Adipose tissue (tissue), 3 donors: ENCODE results near the gene VDAC2. TPM values are rescaled to one million over a fixed set of nuclear protein-coding genes. Genes with fewer than 3 reads are reported as not detected.
A peak's percentile ranks its signal among the peaks of the same experiment; 100 is the strongest.
"Not testable (repeated sequence)": the region's sequence is repeated elsewhere in the genome, so short reads cannot be mapped to it uniquely, and the experiment has no call there.

ENCODE experiments used
- H3K27ac ChIP-seq: one replicate; pipeline ENCODE4 v1.5.1; 2013; ENCODE audit warnings: low read depth, low read length
- WGBS, 3 donors: extraction: QIAGEN DNeasy Blood & Tissue Kit; methylation state at CpG; one replicate each; pipeline ENCODE4 v1.1.7; 2013; 5-methylcytosine and 5-hydroxymethylcytosine counted together
- polyA plus RNA-seq, 3 donors: library from polyadenylated mRNA; stranded (reverse); fragments of 200-250 nt; gene quantifications; one replicate each; pipeline ENCODE4 v1.2.3, GENCODE V29; 2013
- donor health status: healthy with polysubstance abuse.
- donor health status: Bipolar disorder and iron deficiency.
- donor health status: healthy.

The VDAC2 gene, protein sequence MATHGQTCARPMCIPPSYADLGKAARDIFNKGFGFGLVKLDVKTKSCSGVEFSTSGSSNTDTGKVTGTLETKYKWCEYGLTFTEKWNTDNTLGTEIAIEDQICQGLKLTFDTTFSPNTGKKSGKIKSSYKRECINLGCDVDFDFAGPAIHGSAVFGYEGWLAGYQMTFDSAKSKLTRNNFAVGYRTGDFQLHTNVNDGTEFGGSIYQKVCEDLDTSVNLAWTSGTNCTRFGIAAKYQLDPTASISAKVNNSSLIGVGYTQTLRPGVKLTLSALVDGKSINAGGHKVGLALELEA
- polyA plus RNA-seq = 100 to 1,000 TPM; 117 to 169 (median 135) TPM

GRCh38 chr10:75210282-75211006 is at the start of gene VDAC2:
TSS of gene VDAC2 (plus strand) at chr10:75210796. CDS start at chr10:75211159, 363 bp downstream.
- H3K27ac ChIP-seq = peak within 1 kb of the TSS; percentile 99
- 0 to 1% (median 0%) methylated on average over 58 to 80 of the region's 80 CpGs for WGBS, 3 donors

GRCh38 chr10:75165684-75166622 is 44.6 kb upstream of the VDAC2 start:
- WGBS, 3 donors = 32 to 47% (median 47%) methylated on average over 2 of the region's 2 CpGs
- H3K27ac ChIP-seq = no peak overlapping the region

GRCh38 chr10:75166623-75166972 is 44.0 kb upstream of the VDAC2 start:
- H3K27ac ChIP-seq = no peak overlapping the region
- WGBS, 3 donors = 29 to 68% (median 68%) methylated on average over 1 of the region's 1 CpG

DNA sequence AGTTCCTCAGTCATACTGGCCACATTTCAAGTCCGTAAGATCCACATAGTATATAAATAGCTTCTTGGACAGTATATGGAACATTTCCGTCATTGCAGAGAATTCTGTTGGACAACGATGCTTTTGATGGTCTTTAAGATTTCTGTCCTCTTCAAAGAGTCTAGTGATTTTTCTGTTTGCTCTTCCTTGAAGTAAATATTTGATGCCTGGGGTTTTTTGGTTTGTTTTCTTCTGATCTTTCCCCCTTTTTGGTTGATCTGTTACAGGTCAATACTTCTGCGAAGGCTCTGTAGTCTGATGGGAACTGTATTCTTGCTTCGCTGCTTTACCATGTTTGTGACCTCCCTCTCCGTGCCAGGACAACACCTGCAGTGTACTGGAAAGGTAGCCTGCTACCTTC is 42.3 kb upstream of the VDAC2 start:
- H3K27ac ChIP-seq = no peak overlapping the region
- 84 to 95% (median 94%) methylated on average over 6 of the region's 6 CpGs for WGBS, 3 donors

DNA sequence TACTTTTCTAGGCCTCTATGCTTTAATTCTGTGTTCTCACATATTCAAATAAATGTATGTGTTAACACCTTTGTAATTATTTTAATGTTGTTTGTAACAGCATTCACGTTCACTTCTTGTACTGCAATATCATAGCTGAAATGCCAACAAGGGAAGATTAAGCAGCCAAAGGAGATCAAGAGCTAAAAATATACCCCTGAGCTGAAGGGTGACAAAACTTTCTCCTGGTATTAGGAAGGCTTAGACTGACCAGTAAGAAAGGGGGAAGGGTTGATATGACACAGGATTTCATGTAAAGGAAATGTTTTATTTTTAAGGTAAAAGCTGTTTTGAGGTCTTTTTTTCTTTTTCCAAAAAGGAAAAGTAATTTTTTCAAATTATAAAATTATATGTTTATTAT is 40.4 kb upstream of the VDAC2 start:
- WGBS, 3 donors = 59 to 87% (median 73%) methylated on average over 1 of the region's 1 CpG
- H3K27ac ChIP-seq = no peak overlapping the region

GRCh38 chr10:75175046-75175445 is 35.5 kb upstream of the VDAC2 start:
- no peak overlapping the region for H3K27ac ChIP-seq
- WGBS, 3 donors = 97 to 100% (median 99%) methylated on average over 2 of the region's 2 CpGs

GRCh38 chr10:75176046-75176445 is 34.5 kb upstream of the VDAC2 start:
- no peak overlapping the region for H3K27ac ChIP-seq
- WGBS, 3 donors = 88 to 94% (median 94%) methylated on average over 6 of the region's 6 CpGs

GRCh38 chr10:75176736-75177135 is 33.9 kb upstream of the VDAC2 start:
- 95 to 100% (median 98%) methylated on average over 1 of the region's 1 CpG for WGBS, 3 donors
- H3K27ac ChIP-seq = no peak overlapping the region

GRCh38 chr10:75179657-75180177 is 30.9 kb upstream of the VDAC2 start:
- H3K27ac ChIP-seq = no peak overlapping the region
- 88 to 100% (median 96%) methylated on average over 1 of the region's 1 CpG for WGBS, 3 donors

- H3K27ac ChIP-seq = no peak overlapping the region
- WGBS, 3 donors = 79 to 97% (median 88%) methylated on average over 2 of the region's 2 CpGs
Observed at GRCh38 chr10:75180592-75180991, 30.0 kb upstream of the VDAC2 start.

DNA sequence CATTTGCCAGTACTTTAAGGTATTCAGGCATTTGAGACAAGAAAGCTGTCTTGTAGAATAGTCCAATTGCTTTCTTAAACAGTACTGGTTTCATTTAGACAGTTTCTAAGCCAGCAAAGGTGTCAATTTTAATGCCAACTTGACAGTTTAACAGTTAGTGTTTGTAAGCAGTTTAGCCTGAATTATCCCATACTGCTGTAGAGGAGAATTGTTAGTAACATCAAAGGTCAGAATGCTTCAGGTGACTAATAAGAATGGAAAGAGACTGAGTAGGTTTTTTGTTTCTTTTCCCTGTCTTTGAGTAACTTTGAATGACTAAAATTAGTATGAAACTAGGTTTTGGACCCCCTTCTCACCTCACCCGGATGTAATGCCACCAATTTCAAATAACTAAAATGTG is 29.5 kb upstream of the VDAC2 start:
- WGBS, 3 donors = 88 to 97% (median 96%) methylated on average over 1 of the region's 1 CpG
- no peak overlapping the region for H3K27ac ChIP-seq

DNA sequence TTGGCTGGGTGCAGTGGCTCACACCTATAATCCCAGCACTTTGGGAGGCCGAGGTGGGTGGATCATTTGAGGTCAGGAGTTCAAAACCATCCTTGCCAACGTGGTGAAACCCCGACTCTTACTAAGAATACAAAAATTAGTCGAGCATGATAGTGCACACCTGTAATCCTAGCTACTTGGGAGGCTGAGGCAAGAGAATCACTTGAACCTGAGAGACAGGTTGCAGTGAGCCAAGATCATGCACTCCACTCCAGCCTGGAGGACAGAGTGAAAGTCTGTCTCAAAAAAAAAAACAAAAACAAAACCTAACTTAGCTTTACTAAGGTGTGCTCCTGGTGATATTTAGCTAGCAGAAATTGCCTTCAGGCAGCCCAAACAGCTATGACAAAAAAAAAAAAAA is 24.3 kb upstream of the VDAC2 start:
- H3K27ac ChIP-seq = no peak overlapping the region
- 70 to 78% (median 70%) methylated on average over 4 of the region's 4 CpGs for WGBS, 3 donors

GRCh38 chr10:75187961-75188426 is 22.6 kb upstream of the VDAC2 start:
- WGBS, 3 donors = 68 to 93% (median 88%) methylated on average over 3 of the region's 3 CpGs
- H3K27ac ChIP-seq = no peak overlapping the region

- not testable (repeated sequence) for H3K27ac ChIP-seq
Observed at GRCh38 chr10:75188522-75188921, 22.1 kb upstream of the VDAC2 start.

GRCh38 chr10:75189266-75190096 is 21.1 kb upstream of the VDAC2 start:
- H3K27ac ChIP-seq = no peak overlapping the region
- WGBS, 3 donors = 91 to 96% (median 93%) methylated on average over 11 to 12 of the region's 12 CpGs

More at GRCh38 chr10:75188522-75188921, 22.1 kb upstream of the VDAC2 start:
- 91 to 97% (median 96%) methylated on average over 9 of the region's 9 CpGs for WGBS, 3 donors

- H3K27ac ChIP-seq = peak overlapping the region; percentile 69
- 26 to 57% (median 51%) methylated on average over 10 of the region's 10 CpGs for WGBS, 3 donors
Observed at GRCh38 chr10:75191821-75192568, 18.6 kb upstream of the VDAC2 start.

DNA sequence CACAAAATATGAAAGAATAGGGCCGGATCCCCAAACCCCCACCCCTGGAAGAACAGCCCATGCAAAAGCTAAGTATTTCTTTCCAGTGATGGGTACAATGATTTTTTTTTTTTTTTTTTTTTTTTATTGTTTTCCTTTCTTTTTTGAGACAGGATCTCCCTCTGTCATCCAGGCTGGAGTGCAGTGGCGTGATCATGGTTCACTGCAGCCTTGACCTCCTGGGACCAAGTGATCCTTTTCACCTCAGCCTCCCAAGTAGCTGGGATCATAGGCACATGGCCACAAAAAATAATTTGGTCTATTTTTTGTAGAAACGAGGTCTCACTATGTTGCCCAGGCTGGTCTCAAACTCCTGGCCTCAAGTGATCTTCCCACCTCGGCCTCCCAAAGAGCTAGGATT is 16.0 kb upstream of the VDAC2 start:
- WGBS, 3 donors = 92 to 98% (median 95%) methylated on average over 4 of the region's 4 CpGs
- H3K27ac ChIP-seq = not testable (repeated sequence)
